HFF-Myc (cell line): ENCODE measurements around the gene IRF8.

Source experiments
- DNase-seq: peaks from one replicate; pipeline ENCODE4 v3.0.0-alpha.2; 2011; ENCODE audit warnings: low read depth; ENCODE audit errors: extremely low read depth
- H3K4me3 ChIP-seq: replicated peaks from 2 replicates; pipeline ENCODE4 v1.5.1; 2011; ENCODE audit warnings: low read depth, mild to moderate bottlenecking, control low read depth, low read length
- CTCF ChIP-seq: IDR thresholded peaks from 2 replicates; pipeline ENCODE4 v1.5.1; 2012; ENCODE audit warnings: mild to moderate bottlenecking, low read depth, low read length, control low read depth; ENCODE audit errors: missing control alignments

Gene IRF8

DNA sequence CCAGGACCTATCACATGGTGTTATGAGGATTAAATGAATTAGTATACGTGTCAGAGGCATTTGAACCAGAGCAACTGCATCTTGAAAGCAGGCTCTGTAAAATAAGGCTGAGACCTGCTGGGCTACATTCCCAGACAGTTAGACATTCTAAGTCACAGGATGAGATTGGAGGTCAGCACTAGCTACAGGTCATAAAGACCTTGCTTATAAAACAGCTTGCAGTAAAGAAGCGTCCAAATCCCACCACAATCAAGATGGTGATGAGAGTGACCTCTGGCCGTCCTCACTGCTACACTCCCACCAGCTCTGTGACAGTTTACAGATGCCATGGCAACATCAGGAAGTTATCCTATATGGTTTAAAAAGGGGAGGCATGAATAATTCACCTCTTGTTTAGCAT is 71.8 kb downstream of the IRF8 start:
- no peak for DNase-seq
- H3K4me3 ChIP-seq, result no peak overlapping the region
- no peak for TF ChIP-seq CTCF
